Epithelial cell of prostate (primary cell): ENCODE measurements around the gene CD2AP.
A peak's percentile ranks its signal among the peaks of the same experiment; 100 is the strongest.
"Not testable (repeated sequence)": the region's sequence is repeated elsewhere in the genome, so short reads cannot be mapped to it uniquely, and the experiment has no call there.

ENCODE experiments used
- DNase-seq: peaks from one replicate; pipeline ENCODE4 v3.0.0-alpha.2; 2011; ENCODE audit warnings: low read depth, low spot score
- H3K27ac ChIP-seq: fragments of 450-650 bp; 2 replicates; pipeline ENCODE4 v1.5.1; 2017; ENCODE audit warnings: mild to moderate bottlenecking

The CD2AP gene

GRCh38 chr6:47628448-47629272 lies 151.1 kb downstream of the CD2AP start:
- H3K27ac ChIP-seq: no peak overlapping the region
- DNase-seq: no peak

- DNase-seq: no peak
These were observed 152.4 kb downstream of the CD2AP start for GRCh38 chr6:47629954-47630353.

GRCh38 chr6:47630587-47630986 lies 153.0 kb downstream of the CD2AP start:
- no peak overlapping the region for H3K27ac ChIP-seq
- DNase-seq: no peak

More at GRCh38 chr6:47629954-47630353, 152.4 kb downstream of the CD2AP start:
- H3K27ac ChIP-seq: no peak overlapping the region

GRCh38 chr6:47631269-47631772 lies 153.7 kb downstream of the CD2AP start:
- no peak for DNase-seq
- no peak overlapping the region for H3K27ac ChIP-seq

- DNase-seq: no peak
- H3K27ac ChIP-seq: no peak overlapping the region
These were observed 154.2 kb downstream of the CD2AP start for GRCh38 chr6:47631797-47632196.

GRCh38 chr6:47633141-47633540 lies 155.6 kb downstream of the CD2AP start:
- DNase-seq: no peak
- H3K27ac ChIP-seq: no peak overlapping the region

GRCh38 chr6:47634210-47635047 lies 156.8 kb downstream of the CD2AP start:
- no peak overlapping the region for H3K27ac ChIP-seq
- DNase-seq: no peak

- DNase-seq: no peak
- no peak overlapping the region for H3K27ac ChIP-seq
These were observed 169.1 kb downstream of the CD2AP start for GRCh38 chr6:47646689-47647088.

- DNase-seq: no peak
- no peak overlapping the region for H3K27ac ChIP-seq
These were observed 169.6 kb downstream of the CD2AP start for GRCh38 chr6:47647188-47647587.

GRCh38 chr6:47647626-47648025 lies 170.0 kb downstream of the CD2AP start:
- not testable (repeated sequence) for DNase-seq, H3K27ac ChIP-seq

GRCh38 chr6:47648031-47648430 lies 170.4 kb downstream of the CD2AP start:
- no peak for DNase-seq
- H3K27ac ChIP-seq: no peak overlapping the region

GRCh38 chr6:47650553-47651432 lies 173.2 kb downstream of the CD2AP start:
- no peak for DNase-seq
- peak overlapping the region; percentile 82 for H3K27ac ChIP-seq

- DNase-seq: no peak
- H3K27ac ChIP-seq: peak overlapping the region; percentile 82
These were observed 173.9 kb downstream of the CD2AP start for GRCh38 chr6:47651505-47651944.

GRCh38 chr6:47653706-47654105 lies 176.1 kb downstream of the CD2AP start:
- peak overlapping the region; percentile 60 for H3K27ac ChIP-seq
- DNase-seq: no peak

GRCh38 chr6:47654255-47654654 lies 176.7 kb downstream of the CD2AP start:
- DNase-seq: no peak
- H3K27ac ChIP-seq: peak overlapping the region; percentile 60

- peak; percentile 83 for DNase-seq
- H3K27ac ChIP-seq: peak overlapping the region; percentile 30
These were observed 178.4 kb downstream of the CD2AP start for GRCh38 chr6:47655719-47656595.

- no peak overlapping the region for H3K27ac ChIP-seq
- no peak for DNase-seq
These were observed 184.4 kb downstream of the CD2AP start for GRCh38 chr6:47661960-47662359.

- DNase-seq: no peak
- H3K27ac ChIP-seq: peak overlapping the region; percentile 58
These were observed 186.1 kb downstream of the CD2AP start for GRCh38 chr6:47663462-47664216.
